Stimulated activated CD4-positive, alpha-beta T cell treated with anti-CD3 and anti-CD28 coated beads, Interleukin-12 subunit alpha, Interleukin-12 subunit beta, amount 100 ng/mL, for 48 hours (primary cell): Measurements from ENCODE around the gene NGB.

Experiments used
- DNase-seq, 3 donors: peaks; one replicate each; pipeline ENCODE4 v3.0.0-alpha.2; 2020; ENCODE audit warnings: low read depth in 2 of 3, low spot score in 1 of 3

The NGB gene

DNA sequence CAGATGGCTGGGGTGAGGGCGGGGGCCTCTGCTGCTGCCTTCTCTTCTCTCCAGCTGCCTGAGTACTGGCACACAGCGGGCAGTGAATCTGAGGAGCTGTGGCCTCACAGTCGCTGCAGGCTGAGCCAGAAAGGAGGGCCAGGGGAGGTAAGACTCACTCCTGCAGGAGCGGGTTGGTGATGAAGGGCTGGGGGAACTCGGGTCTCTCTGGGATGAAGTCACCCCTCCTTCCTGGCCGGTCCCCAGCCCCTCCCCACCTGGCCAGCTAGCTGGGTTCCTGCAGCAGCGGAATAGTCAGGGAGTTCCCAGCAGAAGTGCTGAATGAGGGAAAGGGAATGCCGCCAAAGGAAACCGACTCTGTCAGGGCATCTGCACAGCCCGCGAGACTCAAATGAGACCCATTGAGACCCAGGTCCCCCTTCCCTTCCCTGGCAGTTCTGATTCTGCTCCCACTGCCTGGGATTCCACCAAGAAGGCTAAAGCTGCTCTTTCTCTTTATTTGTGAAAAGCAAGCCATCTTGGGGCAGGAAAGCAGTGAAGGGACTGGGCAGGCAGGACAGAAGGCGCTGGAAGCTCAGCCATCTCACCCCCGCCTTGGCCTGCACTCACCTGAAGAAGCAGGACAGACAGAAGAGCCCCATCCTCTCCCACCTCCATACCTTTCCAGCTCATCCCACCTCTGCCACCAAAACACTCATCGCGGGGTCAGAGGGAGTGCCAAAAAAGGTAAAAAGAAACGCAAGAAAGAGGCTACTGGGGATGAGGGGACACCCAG is 5.3 kb downstream of the NGB start:
- no peak for DNase-seq

DNA sequence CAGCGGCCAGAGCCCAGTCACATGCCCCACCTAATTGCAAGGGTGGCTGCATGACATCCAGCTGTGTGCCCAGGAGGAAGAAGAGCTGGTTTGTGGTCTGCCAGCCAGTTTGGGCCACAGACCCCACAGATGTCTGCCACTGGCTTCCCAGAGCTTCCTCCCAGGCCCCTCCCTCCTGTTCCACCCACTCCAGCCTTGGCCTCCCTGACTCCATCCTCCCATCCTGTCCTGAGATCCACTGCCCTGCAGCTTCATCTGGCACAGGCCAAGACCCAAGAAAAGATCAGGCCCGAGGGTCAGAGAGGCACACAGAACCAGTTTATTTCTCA is 5.9 kb downstream of the NGB start:
- no peak for DNase-seq

DNA sequence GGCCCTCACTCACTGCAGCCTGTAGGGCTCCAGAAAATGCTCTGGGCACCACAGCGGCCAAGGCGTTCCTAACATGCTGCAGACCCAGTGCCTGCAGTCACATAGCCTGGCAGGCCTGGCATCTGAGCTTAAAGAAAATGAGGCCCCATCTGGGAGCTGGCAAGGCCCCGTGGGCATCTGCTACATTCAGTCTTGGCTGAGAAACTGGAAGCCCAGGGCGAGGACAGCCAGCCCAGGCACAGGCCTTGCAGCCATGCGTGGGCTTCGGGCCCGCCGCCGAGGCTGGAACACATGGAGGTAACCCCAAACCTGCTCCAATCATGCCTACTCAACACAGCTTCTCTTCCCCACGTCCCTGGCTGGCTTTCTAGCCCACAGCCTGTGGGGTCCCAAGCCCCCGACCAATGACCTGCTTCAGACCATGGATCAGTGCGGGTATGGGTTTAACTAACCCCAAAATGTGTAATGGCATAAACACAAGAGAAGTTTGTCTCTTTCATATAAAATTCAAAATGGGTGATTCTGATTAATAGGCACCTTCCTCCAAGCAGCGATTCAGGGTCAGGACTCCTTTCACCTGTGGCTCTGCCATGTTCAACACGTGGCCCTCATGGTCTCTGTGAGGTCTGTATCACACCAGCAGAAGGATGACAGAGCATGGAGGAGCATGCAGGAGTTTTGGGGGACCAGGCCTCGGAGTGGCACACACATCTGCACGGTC is 6.4 kb downstream of the NGB start:
- no peak for DNase-seq

DNA sequence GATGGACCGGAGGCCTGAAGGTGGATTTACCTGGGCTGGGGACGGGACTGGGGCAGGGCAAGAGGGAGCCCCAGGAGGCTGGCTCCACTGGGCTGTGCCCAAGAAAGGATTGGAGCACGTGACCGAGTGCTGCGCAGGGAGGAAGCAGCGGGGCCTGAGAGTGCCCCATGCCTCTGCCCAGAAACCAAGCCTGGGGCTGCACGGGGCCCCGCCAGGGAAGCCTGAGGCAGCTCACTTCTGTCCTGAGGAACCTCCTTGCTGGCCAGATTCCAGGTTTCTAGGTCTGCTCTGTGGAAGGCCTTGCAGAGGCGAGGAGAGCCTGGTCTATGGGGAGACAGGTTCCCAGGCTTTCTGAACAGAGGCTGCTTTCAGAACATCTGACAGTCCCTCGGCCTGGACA is 10.4 kb downstream of the NGB start:
- no peak for DNase-seq

DNA sequence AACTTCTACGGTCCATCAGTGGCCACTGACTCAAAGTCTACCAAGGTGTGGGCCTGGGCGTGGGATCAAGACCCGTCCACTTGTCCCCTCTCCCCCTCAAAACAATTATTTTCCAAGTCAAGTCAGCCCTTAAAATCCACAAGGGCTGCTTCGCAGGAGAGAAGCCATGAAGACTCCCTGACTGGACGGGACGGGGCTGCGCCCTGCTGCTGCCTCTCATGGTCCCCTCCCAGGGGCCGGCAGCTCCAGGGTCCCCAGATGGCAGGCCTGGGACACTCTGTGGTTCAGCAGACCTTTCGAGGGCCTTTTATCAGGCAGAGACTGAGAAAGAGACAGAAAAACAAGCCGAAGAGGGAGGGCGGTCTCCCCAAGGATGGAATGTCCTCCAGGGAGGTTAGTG is 10.8 kb downstream of the NGB start:
- DNase-seq = no peak

DNA sequence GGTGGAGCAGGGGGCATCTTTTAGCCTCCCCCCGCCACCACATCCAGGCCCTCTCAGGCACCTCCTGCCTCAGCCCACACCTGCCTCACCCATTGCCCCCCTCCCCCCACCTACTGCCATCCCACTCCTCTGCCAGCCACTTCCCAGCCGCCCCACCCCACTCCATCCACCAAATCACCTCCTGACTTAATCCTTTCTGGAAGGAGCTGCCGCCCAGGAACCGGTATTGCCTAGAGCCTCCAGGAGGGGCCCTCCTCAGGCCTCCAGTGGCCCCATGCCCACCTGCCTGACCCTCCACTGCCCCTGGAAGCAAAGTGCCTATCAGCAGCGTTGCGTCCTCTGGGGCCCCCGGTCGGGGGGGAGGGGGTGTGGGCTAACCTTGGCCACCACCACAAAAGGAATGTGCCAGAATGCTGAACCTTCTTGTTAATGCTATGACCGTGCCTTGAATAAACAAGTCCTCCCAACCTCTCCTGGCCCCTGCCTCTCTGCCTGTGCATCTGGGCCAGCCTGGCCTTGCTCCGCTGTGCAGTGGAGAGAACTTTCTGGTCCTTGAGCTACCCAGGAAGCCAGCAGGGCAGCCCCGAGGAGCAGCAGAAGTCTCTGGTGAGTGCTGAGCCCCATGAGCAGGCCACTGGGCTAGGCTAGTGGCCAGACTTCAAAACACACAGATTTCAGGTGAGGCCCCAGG is 11.8 kb downstream of the NGB start:
- DNase-seq = no peak

DNA sequence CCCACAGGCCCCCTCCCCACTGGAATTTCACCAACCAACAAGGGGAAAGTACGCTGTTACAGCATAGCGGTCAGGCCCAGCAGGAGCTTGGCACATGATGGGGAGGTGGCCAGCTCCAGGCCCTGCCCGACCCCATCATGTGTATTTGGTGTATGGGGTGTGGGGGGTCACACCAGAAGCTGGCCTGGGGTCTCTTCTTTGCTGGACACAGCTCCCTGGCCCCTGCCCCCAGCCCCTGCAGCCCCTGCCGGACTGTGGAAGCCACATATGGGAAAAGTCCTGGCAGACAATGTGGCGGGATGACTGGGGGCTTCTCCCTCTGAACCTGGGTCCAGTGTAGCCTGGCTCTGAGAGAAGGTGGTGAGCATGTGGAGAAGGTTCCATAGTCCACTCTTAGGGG is 12.4 kb downstream of the NGB start:
- DNase-seq = no peak

DNA sequence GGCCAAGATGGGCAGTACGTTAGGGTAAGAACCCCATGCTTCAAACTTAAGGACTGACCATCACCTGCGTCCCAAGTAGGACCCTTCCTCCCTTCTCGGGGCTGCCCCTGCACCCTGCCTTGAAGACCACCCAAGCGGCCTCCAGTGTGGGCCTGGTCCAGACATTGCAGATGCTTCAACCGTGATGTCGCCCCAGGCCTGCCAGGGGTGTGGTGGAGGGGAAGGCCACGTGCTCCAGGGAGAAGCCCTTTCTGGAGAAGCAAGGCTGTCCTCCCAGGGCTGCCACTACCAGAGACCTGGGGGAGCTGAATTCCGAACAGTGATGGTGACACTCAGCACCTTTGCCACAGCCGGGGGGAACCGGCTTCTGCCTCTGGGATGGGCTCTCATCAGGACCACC is 13.3 kb downstream of the NGB start:
- DNase-seq = no peak

DNA sequence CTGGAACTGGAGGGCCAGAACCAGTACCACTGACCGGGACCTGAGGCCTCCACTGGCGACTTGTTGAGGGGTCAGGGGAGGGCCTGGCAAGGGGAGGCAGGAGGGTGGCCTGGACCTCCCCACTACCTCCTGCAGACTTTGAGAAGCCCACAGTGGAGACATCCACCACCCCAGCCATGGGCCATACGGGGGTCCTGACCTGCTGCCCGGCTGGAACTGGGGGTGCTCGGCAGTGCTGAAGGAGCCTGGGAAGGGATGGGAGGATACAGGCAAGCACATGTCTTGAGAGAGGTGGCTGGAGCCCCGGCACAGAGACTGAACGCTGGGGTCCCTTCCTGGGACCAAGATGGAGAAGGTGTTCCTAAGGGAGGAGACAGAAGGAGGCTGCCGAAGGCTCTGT is 14.3 kb downstream of the NGB start:
- no peak for DNase-seq

DNA sequence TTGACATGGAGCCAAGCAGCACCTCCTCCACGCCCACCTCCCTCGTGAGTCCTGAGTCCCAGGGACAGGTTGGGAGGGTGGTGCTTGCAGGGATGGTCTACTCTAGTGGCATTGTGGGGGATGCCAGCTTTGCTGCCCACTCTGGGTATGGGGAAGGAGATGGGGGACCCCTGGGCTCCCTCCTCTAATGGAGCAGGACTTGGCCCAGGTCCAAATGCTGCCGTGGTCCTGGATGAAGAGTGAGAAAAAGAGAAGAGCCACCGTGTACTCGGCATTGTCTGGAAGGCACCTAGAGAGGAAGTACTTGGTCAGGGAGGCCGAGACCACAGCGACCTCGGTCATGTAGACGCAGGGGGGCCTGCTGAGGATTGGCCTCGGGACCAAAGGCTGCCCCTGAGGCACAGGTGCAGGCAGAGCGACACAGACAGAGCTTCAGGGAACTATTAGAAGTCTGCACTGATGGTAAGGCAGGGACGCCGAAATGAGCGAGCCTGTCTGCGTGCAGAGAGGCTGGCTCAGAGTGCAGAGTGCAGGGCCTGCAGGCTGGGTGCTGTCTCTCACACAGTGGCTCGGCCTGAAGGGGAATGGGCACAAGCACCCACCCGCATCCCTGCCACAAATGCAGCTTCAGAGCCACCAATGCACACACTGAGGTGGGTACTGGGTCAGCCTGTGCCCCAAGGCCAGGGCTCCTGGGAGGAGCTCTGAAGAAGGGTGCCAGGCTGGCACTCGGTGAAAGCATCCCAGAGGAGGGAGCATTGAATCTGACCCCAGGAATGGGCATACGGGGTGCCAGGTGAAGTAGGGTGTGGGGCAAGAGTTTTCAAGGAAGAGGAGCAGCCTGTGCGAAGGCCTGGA is 17.4 kb downstream of the NGB start:
- DNase-seq = no peak

DNA sequence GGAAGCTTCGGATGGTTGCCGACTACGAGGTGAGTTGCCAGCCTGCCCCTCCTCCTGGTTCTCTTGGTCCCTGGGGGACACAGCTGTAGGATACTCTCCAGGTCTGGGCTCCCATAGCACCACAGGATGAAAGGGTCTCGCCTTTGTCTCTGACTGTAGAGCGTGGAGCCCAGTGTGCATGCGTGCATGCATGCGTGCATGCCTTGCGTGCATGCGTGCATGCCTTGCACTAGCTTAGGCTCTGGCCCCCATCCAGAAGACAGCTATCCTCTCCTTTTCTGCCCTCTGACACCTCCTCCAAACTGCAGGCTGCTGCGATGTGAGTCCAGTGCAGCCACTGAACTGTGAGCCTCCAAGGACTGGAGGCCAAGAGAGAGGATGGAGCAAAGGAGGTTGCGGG is 19.1 kb downstream of the NGB start:
- no peak for DNase-seq

DNA sequence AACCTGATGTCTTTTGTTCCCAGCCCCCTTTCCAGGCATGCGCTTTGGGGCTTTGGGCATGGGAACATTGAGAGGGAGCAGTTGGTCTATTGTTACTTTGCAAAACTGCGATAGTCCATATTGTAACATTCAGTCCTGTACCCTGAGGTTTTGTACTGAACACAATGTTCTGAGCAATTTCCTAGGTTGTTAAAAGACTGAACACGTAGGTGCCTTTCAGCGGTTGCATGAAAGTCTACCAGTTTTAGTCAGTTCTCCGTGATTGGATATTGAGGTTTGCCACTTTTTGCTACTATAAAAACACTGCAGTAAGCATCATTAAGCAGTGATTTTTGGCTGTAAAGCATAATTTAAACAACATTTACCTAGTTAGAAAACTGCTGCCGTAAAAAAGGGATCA is 20.1 kb downstream of the NGB start:
- no peak for DNase-seq

DNA sequence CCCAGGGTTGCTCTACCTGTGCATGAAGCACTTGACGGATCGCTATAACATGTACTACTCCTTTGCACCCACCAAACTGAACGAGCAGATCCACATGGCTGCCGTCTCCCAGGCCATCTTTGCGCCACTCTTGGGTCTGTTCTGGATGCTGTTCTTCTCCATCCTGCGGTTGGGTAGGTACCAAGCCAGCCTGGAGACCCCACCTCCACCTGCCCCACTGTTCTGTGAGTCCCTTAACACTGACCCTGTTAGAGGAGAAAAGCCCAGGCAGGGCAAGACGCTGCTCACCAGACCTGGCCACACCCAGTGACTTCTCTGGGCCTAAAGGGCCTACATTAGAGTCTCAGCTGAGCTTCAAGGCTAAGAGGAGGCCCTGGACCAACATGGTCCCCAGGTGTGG is 21.7 kb downstream of the NGB start:
- no peak for DNase-seq

DNA sequence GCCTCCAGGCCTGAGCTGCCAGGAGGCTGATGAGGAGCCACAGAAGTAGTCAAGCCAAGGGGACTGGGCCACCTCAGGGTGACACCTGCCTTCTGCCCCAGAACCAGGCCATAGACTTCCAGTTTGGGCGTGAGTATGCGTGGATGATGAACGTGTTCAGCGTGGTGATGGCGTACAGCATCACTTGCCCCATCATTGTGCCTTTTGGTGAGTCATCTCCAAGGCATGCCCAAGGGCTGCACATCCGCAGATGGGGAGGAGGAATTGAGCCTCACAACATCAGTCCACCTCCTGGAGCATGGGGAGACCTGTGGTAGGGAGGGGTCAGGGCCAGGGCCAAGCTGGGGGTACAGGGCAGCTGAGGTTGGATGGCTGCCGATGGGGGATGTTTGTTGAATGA is 22.3 kb downstream of the NGB start:
- no peak for DNase-seq

DNA sequence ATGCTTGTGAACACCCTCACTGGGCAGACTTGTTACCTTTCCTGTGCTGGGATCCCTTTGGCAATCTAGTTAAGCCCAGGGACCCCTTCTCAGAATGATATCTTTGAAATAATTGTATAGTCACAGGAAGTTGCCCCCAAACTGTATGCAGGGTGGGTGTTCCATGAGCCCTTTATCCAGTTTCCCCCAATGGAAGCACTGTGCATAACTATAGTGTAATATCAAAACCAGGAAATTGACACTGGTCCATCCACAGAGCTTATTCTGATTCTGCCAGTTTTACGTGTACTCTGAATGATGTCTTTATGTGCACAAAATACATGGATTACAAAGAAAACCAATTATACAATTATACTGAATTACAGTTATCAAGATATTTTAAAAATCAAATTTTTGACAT is 24.2 kb downstream of the NGB start:
- no peak for DNase-seq

DNA sequence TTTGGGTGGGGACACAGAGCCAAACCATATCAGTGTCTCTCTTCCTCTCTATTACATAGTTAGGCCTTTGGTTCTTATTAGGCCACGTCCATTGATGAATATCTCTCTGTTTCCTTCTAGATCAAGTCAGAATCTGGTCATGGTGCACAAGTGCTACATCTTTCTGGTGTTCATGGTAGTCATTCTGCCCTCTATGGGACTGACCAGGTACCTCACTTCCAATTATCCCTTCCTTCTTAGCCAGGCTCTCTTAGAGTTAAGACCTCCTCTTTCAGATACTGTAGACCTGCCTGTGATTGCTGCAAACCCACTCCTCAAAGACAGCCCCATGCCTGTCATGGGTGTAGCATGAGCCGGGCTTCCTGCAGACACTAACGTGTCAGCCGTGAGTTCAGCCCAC is 25.2 kb downstream of the NGB start:
- no peak for DNase-seq

DNA sequence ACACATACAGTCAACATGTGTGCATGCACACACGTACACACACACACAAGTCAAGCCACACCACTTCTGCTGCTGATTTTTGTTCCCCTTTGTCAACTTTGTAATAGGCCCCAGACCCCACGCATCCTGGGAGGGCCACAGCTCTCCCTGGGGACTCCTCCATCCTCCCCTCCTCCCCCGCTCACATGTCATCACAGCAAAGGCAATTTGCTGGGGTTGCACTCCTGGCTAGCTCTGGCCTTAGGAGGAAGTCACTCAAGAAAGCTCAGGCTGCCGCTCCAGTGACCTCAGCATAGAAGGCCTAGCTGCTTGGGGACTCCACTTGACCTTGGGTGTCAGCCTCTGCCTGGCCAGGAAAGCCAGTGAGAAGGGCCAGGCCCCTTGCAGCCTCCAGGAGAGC is 27.2 kb downstream of the NGB start:
- no peak for DNase-seq

DNA sequence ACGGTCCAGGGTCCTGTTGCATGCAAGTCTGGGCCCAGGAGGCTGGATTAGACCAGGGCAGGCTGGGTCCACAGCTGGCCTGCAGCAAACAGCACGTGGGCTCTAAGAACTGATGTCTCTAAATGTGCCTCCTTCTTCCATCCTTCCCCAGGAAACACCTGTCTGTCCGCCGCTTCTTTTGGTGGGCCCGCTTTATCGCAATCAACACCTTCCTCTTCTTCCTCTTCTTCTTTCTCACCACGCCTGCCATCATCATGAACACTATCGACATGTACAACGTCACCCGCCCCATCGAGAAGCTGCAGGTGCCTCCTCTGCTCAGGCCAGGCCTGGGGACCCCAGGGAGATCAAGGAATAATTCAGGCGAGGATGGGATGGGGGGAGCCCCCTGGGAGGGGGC is 28.3 kb downstream of the NGB start:
- no peak for DNase-seq

DNA sequence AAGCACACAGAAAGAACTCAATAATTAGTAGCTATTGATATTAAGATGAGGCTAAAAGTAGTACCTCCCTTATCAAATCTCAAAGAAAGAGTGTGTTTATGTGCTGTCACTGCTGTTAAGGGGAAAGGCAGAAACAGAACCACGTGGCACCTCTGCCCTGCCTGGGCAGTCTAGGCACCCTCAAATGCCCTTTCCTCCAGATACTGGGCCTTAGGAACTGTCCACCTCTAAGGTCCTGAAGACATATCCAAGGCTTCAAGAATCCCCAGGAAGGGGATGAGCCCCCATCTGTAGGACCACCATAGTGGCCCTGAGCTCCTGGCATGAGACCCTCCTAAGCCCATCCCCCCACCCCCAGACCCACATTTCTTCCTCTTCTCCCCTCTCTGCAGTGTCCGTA is 29.1 kb downstream of the NGB start:
- no peak for DNase-seq

DNA sequence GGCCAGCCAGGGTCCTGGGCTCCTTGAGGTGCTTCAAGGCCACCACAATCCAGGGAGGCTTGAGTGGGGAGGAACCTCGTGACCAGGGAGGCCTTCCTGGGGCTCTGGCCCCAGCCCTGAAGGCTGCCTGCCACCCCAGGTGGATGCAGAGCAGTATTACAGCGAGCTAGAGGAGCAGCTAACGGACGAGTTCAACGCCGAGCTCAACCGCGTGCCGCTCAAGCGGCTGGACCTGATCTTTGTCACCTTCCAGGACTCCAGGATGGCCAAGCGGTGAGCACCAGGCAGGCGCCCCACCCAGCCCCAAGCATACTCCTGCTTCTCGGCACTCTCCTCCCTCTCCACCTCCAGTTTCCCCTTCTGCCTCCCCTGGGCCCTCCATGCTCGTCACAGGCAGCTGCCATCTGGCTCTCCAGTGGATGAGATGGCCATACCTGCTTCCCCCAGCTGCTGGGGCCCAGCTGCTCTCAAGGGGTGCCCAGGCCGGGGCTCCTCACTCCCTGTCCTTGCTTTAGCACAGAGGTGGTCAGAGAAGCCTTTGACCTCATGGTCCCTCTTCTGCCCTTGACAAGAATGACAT is 30.6 kb downstream of the NGB start:
- no peak for DNase-seq

DNA sequence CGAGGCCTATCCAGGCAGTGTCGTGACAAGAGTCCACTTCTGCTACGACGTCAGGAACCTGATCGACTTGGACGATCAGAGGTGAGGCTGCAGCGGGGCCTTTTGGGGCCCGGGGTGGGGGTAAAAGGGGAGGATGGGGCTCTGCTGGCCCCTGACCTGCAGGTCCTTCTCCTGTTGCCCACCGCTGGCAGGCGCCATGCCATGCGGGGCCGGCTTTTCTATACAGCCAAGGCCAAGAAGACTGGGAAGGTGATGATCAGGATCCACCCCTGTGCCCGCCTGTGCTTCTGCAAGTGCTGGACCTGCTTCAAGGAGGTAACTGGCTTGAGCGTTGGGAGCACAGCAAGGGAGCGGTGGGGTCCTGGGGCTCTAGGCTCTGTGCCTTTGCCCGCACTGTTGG is 31.6 kb downstream of the NGB start:
- DNase-seq = no peak
